Measurements from ENCODE around the gene NUTF2. TPM values are rescaled to one million over a fixed set of nuclear protein-coding genes. Genes with fewer than 3 reads are reported as not detected.
A peak's percentile ranks its signal among the peaks of the same experiment; 100 is the strongest.

The NUTF2 gene
- total RNA-seq, 1 experiment from 2014 or later, result 224 TPM

DNA sequence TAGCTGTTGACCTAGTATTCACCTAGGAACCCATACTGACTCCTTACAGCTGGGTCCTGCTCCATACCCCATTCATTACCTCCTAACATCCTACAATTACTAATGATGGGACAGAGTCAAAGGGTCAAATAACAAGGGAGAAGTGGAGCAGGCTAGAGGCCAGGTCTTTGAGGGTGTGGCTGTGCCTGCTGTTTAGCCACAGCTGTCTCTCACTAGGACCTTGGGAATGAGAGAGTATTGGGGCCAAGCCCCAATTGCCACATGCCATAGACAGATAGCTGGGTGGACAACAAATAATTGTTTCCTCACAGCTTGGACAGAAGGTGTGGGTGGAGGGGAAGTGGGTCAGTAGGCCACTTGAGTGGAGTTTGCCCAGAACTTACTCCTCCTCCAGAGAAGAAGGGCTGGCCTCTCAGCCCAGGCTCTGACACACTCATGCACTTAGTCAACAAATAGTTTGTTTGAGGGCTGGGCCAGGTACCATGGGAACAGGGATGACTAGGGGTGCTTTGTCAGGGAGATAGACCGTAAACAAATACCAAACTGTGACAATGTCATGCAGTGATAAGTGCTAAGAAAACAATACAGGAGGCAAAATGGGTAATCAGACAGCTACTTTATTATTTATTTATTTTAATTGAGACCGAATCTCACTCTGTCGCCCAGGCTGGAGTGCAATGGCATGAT, 11.0 kb downstream of the NUTF2 start:
- DNase-seq, result peak; percentile 91
- TF ChIP-seq, protein P1, sequence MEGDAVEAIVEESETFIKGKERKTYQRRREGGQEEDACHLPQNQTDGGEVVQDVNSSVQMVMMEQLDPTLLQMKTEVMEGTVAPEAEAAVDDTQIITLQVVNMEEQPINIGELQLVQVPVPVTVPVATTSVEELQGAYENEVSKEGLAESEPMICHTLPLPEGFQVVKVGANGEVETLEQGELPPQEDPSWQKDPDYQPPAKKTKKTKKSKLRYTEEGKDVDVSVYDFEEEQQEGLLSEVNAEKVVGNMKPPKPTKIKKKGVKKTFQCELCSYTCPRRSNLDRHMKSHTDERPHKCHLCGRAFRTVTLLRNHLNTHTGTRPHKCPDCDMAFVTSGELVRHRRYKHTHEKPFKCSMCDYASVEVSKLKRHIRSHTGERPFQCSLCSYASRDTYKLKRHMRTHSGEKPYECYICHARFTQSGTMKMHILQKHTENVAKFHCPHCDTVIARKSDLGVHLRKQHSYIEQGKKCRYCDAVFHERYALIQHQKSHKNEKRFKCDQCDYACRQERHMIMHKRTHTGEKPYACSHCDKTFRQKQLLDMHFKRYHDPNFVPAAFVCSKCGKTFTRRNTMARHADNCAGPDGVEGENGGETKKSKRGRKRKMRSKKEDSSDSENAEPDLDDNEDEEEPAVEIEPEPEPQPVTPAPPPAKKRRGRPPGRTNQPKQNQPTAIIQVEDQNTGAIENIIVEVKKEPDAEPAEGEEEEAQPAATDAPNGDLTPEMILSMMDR (IDR thresholded peaks at IDR 0.05; ENCODE audit: unreplicated experiment), result no peak
- peak overlapping the region; percentile 98 for H3K27ac Mint-ChIP-seq (ENCODE audit: unreplicated experiment)
- no TSS peak for BruUV-seq (replicated peaks)
- H3K36me3 Mint-ChIP-seq (ENCODE audit: insufficient read depth, unreplicated experiment), result peaks cover 67% of the 10 kb centered on the region
- peak overlapping the region; percentile 55 for H3K4me3 Mint-ChIP-seq (ENCODE audit: low read depth, unreplicated experiment)
- peaks cover 59% of the 10 kb centered on the region for H3K4me1 Mint-ChIP-seq (ENCODE audit: low read depth, unreplicated experiment)
- CTCF ChIA-PET, result interaction anchor here (1.0 to 2.3 kb wide), 7 partner anchors 10 to 597 kb away, joined by 3 to 9 read pairs (median 4); partner anchors contain the start of genes CENPT, RANBP10 and TSNAXIP1
- intact Hi-C loops (cut with micrococcal nuclease; ENCODE audit: unreplicated experiment), result no loop called here
- no peaks in the 10 kb centered on the region for H3K27me3 Mint-ChIP-seq (ENCODE audit: unreplicated experiment)
- H3K9me3 Mint-ChIP-seq (ENCODE audit: low read depth, unreplicated experiment), result no peaks in the 10 kb centered on the region

DNA sequence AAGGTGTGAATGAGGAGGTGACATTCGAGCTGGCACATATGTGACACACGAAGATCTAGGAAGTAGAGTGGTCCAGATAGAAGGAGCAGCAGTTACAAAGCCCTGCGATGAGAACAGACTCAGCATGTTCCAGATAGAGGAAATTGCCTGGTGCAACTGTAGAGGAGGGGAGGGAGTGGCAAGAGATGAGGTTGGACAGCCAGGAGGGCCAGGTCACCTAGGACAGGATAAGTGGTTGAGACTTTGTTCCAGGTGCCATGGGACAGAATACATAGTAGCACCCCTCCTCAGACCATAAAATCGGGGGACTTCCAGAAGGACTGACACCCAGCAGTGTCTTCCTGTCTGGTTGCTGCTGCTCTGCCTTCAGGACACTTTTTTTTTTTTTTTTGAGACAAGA, 11.8 kb downstream of the NUTF2 start:
- Mint-ChIP-seq H3K27me3 (ENCODE audit: unreplicated experiment) (no peaks in the 10 kb centered on the region), H3K27ac (ENCODE audit: unreplicated experiment) (peak overlapping the region; percentile 98), H3K4me3 (ENCODE audit: low read depth, unreplicated experiment) (peak overlapping the region; percentile 55), H3K4me1 (ENCODE audit: low read depth, unreplicated experiment) (peaks cover 66% of the 10 kb centered on the region), H3K36me3 (ENCODE audit: insufficient read depth, unreplicated experiment) (peaks cover 67% of the 10 kb centered on the region), H3K9me3 (ENCODE audit: low read depth, unreplicated experiment) (no peaks in the 10 kb centered on the region)
- intact Hi-C loops (cut with micrococcal nuclease; ENCODE audit: unreplicated experiment), result no loop called here
- DNase-seq, result no peak
- TF ChIP-seq, protein P1 (IDR thresholded peaks at IDR 0.05; ENCODE audit: unreplicated experiment), result no peak
- CTCF ChIA-PET, result interaction anchor here (1.0 to 2.3 kb wide), 5 partner anchors 11 to 337 kb away, joined by 3 to 9 read pairs (median 4); partner anchors contain the start of genes CENPT, RANBP10 and TSNAXIP1
- BruUV-seq (replicated peaks), result TSS peak; percentile 13

DNA sequence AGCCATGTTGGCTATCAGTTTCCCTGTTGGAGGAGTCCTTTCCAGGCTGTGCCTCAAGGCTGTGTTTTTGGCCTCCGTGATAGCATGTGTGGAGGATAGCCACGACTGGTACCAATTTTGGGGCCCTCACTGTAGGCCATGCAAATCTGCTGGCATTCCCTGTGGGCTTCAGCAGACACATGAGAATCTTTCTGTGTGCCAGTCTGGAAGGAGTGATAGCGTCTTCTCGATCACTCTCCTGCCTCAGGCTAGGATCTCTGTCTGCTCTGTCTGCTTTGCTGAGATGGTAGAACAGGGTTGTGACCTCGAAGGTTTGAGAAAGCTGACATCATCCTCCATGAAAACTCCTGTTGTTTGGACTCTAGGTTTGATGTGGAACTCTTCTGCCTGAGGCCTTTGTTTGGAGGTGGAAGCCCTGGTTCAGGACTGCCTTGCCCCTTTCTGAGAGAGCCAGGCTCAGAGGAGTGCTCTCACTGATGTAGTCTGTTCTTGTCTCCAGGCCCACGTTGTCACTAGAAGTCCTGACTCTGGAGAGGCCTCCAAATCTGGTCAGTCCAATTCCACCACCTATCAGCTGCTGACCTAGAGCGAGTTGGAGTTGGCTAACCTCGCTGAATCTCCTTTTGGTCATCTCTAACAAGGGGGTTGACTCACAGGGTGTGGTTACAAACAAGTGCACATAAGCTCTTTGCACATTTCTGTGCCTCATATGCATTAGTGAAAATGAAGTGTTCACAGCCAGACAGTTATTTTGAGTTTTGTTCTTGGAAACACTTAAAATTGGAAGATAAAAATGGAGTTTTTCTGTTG, 14.1 kb downstream of the NUTF2 start:
- TF ChIP-seq, protein P1 (IDR thresholded peaks at IDR 0.05; ENCODE audit: unreplicated experiment), result no peak
- H3K4me1 Mint-ChIP-seq (ENCODE audit: low read depth, unreplicated experiment), result peaks cover 54% of the 10 kb centered on the region
- H3K27me3 Mint-ChIP-seq (ENCODE audit: unreplicated experiment), result no peaks in the 10 kb centered on the region
- no peak for DNase-seq
- no peaks in the 10 kb centered on the region for H3K9me3 Mint-ChIP-seq (ENCODE audit: low read depth, unreplicated experiment)
- peaks cover 64% of the 10 kb centered on the region for H3K36me3 Mint-ChIP-seq (ENCODE audit: insufficient read depth, unreplicated experiment)
- no peak overlapping the region for H3K4me3 Mint-ChIP-seq (ENCODE audit: low read depth, unreplicated experiment)
- BruUV-seq (replicated peaks), result no TSS peak
- H3K27ac Mint-ChIP-seq (ENCODE audit: unreplicated experiment), result no peak overlapping the region
- CTCF ChIA-PET, result no interaction called here
- intact Hi-C loops (cut with micrococcal nuclease; ENCODE audit: unreplicated experiment), result no loop called here

DNA sequence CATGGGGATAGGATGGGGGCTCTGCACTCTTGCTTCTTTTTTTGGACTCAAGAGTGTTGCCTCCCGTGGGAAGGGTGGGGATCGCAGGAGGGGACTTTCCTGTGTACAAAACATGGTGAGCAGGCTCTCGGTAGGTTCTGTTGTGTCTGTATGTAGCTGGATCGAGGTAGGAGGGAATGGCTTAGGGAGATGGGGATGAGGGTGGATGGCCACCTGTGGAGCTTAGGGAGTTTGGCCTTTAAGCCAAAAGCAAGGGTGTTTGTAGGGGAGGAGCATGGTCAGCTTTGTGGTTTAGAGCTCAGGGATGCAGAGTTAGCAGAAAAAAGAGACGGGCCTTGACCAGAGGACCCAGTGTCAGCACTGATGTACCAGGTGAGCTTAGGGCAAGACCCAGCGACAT, 15.1 kb downstream of the NUTF2 start:
- H3K27ac Mint-ChIP-seq (ENCODE audit: unreplicated experiment), result no peak overlapping the region
- CTCF ChIA-PET, result interaction anchor here (1.5 kb wide), 1 partner anchor 13 kb away, joined by 6 read pairs; no protein-coding TSS in a partner anchor
- H3K36me3 Mint-ChIP-seq (ENCODE audit: insufficient read depth, unreplicated experiment), result peaks cover 73% of the 10 kb centered on the region
- no TSS peak for BruUV-seq (replicated peaks)
- no peak overlapping the region for H3K4me3 Mint-ChIP-seq (ENCODE audit: low read depth, unreplicated experiment)
- no peak for DNase-seq
- TF ChIP-seq, protein P1 (IDR thresholded peaks at IDR 0.05; ENCODE audit: unreplicated experiment), result no peak
- H3K27me3 Mint-ChIP-seq (ENCODE audit: unreplicated experiment), result no peaks in the 10 kb centered on the region
- intact Hi-C loops (cut with micrococcal nuclease; ENCODE audit: unreplicated experiment), result no loop called here
- H3K4me1 Mint-ChIP-seq (ENCODE audit: low read depth, unreplicated experiment), result peaks cover 50% of the 10 kb centered on the region
- H3K9me3 Mint-ChIP-seq (ENCODE audit: low read depth, unreplicated experiment), result no peaks in the 10 kb centered on the region
